Adrenal gland (tissue), 5 donors: Measurements from ENCODE around the gene MED12L.

Experiments
- CTCF ChIP-seq, 6 experiments: fragments of 450-650 bp in 4 of 6; fragments of 200-600 bp in 2 of 6; sonication (generic) in 1 of 6; IDR thresholded peaks; 1 replicate in 5 of 6; 2 replicates in 1 of 6; pipeline versions ENCODE4 v1.5.1 to v1.8.0; 2016 to 2021; ENCODE audit warnings: antibody characterized with exemption in 6 of 6, mild to moderate bottlenecking in 2 of 6, moderate library complexity in 1 of 6
- POLR2A ChIP-seq, 2 donors: fragments of 450-650 bp; IDR thresholded peaks; one replicate each; pipeline ENCODE4 v1.6.1; 2017; ENCODE audit warnings: antibody characterized with exemption in 2 of 2, mild to moderate bottlenecking in 2 of 2, moderate library complexity in 1 of 2
- donor health status: DM: no; HTN: no; CAD: no.

- TF ChIP-seq CTCF (IDR thresholded peaks at IDR 0.05) = no peak
- TF ChIP-seq POLR2A (IDR thresholded peaks at IDR 0.05) = no peak
Measured at GRCh38 chr3:151296226-151296625, 210.8 kb downstream of the MED12L start.
